MM.1S (cell line): ENCODE measurements around the gene BICC1.

Source experiments
- CTCF ChIP-seq: fragments of 300-600 bp; sonication (generic); IDR thresholded peaks from 2 replicates; pipeline ENCODE4 v1.5.1; 2016; ENCODE audit warnings: antibody characterized with exemption, low read length, mixed read lengths
- EZH2 ChIP-seq: fragments of 300-600 bp; sonication (generic); optimal IDR thresholded peaks from 2 replicates; pipeline ENCODE3; 2017; ENCODE audit warnings: low read depth, mild to moderate bottlenecking, antibody characterized with exemption, low read length, mixed read lengths
- EZH2phosphoT487 ChIP-seq: fragments of 300-600 bp; sonication (generic); IDR thresholded peaks from 2 replicates; pipeline ENCODE4 v1.6.1; 2018; ENCODE audit warnings: antibody characterized with exemption, low read length

GRCh38 chr10:58706836-58707235 lies 194.2 kb downstream of the BICC1 start:
- TF ChIP-seq CTCF: no peak
- no peak for TF ChIP-seq EZH2
- TF ChIP-seq EZH2phosphoT487: no peak
